ENCODE data around the gene YPEL1. TPM values are rescaled to one million over a fixed set of nuclear protein-coding genes. Genes with fewer than 3 reads are reported as not detected.
"Not testable (repeated sequence)": the region's sequence is repeated elsewhere in the genome, so short reads cannot be mapped to it uniquely, and the experiment has no call there.

YPEL1 gene
- total RNA-seq, 2 donors from 2014 or later, result 2.9 to 16.2 TPM

DNA sequence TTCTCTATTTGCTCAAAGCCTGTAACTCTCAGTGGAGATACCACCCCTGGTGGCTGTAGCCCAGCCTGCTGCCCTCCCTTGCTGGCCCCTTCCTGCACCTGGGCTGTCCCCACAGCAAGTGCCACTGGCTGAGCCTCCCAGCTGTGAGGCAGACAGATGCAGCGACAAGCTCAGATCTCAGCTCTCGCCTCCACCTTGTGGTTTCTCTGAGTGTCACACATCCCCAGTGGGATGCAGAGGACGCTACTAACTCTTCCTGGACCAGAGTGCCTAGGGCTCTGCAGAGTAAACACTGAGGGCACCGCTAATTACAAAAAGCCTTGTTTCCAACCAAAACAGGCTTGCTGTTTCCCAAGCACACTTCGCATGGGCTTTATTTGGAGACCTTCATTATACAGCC lies 8.9 kb downstream of the YPEL1 start:
- no peaks in the 10 kb centered on the region for H3K27me3 ChIP-seq (replicated peaks; ENCODE audit: insufficient read depth)
- WGBS, result 59% methylated on average over 5 of the region's 5 CpGs

DNA sequence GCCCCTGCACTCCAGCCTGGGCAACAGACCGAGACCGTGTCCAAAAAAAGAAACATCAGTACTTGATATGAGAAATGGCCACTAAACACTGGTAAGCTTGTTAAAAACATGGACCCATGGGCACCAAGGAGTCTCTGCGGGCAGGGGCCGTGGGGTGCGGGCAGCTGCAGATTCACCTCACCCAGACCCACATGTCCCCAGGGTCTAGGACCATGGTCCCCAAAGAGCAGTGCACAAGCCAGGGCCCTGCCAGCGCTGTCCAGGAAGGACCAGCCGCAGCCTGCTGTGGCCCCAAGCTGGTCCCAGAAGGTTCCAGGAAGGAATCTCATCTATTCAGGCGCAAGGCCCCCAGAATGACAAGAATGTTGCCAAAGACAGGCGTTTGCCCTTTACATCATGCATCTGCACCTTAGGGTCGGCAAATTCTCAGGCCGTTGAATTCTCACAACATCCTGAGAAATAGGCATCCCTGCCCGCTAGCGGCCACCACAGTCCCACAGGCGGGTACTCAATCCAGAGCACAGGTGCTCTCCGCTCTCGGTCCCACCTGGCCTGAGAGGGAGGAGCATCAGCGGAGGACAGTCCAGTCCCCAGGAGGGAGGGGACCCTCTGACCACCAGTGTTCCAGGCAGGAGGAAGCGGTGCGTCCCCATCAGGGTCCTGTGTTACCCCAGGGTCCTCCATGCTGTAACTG lies 9.5 kb downstream of the YPEL1 start:
- no peaks in the 10 kb centered on the region for H3K27me3 ChIP-seq (replicated peaks; ENCODE audit: insufficient read depth)
- DNase-seq (ENCODE audit: low spot score), result no peak
- H3K9me3 ChIP-seq, result no peaks in the 10 kb centered on the region
- H3K36me3 ChIP-seq, result no peaks in the 10 kb centered on the region
- H3K4me3 ChIP-seq, result no peak overlapping the region
- WGBS, result 95% methylated on average over 19 of the region's 19 CpGs
- H3K27ac ChIP-seq, result no peak overlapping the region
- no peaks in the 10 kb centered on the region for H3K4me1 ChIP-seq (replicated peaks)
- TF ChIP-seq, protein P1, sequence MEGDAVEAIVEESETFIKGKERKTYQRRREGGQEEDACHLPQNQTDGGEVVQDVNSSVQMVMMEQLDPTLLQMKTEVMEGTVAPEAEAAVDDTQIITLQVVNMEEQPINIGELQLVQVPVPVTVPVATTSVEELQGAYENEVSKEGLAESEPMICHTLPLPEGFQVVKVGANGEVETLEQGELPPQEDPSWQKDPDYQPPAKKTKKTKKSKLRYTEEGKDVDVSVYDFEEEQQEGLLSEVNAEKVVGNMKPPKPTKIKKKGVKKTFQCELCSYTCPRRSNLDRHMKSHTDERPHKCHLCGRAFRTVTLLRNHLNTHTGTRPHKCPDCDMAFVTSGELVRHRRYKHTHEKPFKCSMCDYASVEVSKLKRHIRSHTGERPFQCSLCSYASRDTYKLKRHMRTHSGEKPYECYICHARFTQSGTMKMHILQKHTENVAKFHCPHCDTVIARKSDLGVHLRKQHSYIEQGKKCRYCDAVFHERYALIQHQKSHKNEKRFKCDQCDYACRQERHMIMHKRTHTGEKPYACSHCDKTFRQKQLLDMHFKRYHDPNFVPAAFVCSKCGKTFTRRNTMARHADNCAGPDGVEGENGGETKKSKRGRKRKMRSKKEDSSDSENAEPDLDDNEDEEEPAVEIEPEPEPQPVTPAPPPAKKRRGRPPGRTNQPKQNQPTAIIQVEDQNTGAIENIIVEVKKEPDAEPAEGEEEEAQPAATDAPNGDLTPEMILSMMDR (IDR thresholded peaks at IDR 0.05), result no peak
- TF ChIP-seq POLR2AphosphoS5 (IDR thresholded peaks at IDR 0.05) (no peak), POLR2A (IDR thresholded peaks at IDR 0.05) (no peak)
- intact Hi-C loops (cut with DNase I), result no loop called here

More for the DNA sequence above, 8.9 kb downstream of the YPEL1 start:
- DNase-seq (ENCODE audit: low spot score), result no peak
- Histone ChIP-seq H3K4me1 (replicated peaks) (no peaks in the 10 kb centered on the region), H3K9me3 (no peaks in the 10 kb centered on the region), H3K36me3 (no peaks in the 10 kb centered on the region), H3K27ac (no peak overlapping the region), H3K4me3 (no peak overlapping the region)
- intact Hi-C loops (cut with DNase I), result no loop called here
- TF ChIP-seq POLR2AphosphoS5 (IDR thresholded peaks at IDR 0.05) (no peak), POLR2A (IDR thresholded peaks at IDR 0.05) (no peak)
- TF ChIP-seq, protein P1 (IDR thresholded peaks at IDR 0.05), result no peak

DNA sequence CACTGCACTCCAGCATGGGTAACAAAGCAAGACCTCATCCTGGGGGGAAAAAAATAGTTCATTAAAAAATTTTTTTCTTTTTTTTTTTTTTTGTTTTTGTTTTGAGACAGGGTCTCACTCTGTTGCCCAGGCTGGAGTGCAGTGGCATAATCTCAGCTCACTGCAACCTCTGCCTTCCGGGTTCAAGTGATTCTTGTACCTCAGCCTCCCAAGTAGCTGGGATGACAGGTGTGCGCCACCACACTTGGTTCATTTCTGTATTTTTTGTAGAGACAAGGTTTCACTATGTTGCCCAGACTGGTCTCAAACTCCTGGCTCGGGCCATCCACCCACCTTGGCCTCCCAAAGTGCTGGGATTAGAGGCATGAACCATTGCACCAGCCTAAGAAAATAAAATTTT lies 11.1 kb downstream of the YPEL1 start:
- H3K36me3 ChIP-seq; intact Hi-C loops (cut with DNase I); H3K27ac ChIP-seq; H3K4me3 ChIP-seq; H3K9me3 ChIP-seq; DNase-seq (ENCODE audit: low spot score); H3K27me3 ChIP-seq (replicated peaks; ENCODE audit: insufficient read depth); H3K4me1 ChIP-seq (replicated peaks): not testable (repeated sequence)
- 99% methylated on average over 3 of the region's 3 CpGs for WGBS

DNA sequence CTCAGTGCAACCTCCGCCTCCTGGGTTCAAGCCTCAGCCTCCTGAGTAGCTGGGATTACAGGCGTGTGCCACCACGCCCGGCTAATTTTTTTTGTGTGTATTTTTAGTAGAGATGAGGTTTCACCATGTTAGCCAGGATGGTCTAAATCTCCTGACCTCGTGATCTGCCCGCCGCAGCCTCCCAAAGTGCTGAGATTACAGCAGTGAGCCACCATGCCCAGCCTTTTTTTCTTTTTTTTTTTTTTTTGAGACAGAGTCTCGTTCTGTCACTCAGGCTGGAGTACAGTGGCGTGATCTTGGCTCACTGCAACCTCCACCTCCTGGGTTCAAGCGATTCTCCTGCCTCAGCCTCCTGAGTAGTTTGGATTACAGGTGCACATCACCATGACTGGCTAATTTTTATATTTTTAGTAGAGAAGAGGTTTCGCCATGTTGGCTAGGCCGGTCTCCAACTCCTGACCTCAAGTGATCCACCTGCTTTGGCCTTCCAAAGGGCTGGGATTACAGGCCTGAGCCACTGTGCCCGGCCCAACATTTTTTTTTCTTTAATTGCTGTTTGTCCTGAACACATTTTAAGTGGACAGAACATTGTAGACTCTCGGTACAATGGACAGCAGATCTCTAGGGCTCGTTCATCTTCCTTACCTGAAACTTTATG lies 14.3 kb downstream of the YPEL1 start:
- H3K27me3 ChIP-seq (replicated peaks; ENCODE audit: insufficient read depth); H3K27ac ChIP-seq; H3K4me3 ChIP-seq; H3K36me3 ChIP-seq; DNase-seq (ENCODE audit: low spot score); H3K9me3 ChIP-seq; intact Hi-C loops (cut with DNase I); H3K4me1 ChIP-seq (replicated peaks): not testable (repeated sequence)
- WGBS, result 90% methylated on average over 15 of the region's 15 CpGs

DNA sequence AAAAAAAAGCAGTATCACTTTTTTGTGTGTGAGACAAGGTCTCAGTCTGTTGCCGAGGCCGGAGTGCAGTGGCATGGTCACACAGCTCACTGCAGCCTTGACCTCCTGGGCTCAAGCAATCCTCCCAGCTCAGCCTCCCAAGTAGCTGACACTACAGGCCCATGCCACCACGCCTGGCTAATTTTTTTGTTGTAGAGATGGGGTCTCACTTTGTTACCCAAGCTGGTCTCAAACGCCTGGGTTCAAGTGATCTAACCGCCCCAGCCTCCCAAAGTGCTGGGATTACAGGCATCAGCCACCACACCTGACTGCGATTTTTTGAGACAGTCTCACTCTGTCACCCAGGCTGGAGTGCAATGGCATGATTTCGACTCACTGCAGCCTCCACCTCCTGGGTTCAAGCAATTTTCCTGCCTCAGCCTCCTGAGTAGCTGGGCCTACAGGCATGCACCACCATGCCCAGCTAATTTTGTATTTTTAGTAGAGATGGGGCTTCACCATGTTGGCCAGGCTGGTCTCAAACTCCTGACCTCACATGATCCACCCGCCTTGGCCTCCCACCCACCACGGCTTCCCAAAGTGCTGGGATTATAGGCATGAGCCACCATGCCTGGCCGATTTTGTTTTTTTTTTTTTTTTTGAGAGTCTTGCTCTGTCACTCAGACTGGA lies 15.3 kb downstream of the YPEL1 start:
- H3K27ac ChIP-seq; H3K9me3 ChIP-seq; H3K27me3 ChIP-seq (replicated peaks; ENCODE audit: insufficient read depth); intact Hi-C loops (cut with DNase I); H3K4me1 ChIP-seq (replicated peaks); DNase-seq (ENCODE audit: low spot score); H3K36me3 ChIP-seq; H3K4me3 ChIP-seq: not testable (repeated sequence)
- 93% methylated on average over 10 of the region's 10 CpGs for WGBS

DNA sequence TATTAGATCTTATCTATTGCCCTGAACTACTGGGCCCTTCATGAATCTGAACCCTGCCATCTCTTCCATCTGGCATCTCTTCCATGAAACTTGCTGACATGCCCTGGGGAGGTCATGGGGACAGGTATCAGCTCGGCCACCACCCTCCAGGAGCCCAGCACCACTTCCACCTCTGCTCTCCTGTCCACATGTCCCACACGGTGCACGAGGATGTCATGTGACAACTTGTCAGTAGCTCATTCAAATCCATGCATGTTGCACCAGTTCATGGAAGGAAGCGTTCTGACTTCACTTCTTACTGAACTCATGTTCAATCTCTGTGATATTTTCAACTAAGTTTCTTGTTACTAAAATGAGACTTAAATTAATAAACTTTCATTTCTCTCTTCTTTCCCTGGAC lies 16.6 kb downstream of the YPEL1 start:
- intact Hi-C loops (cut with DNase I), result no loop called here
- Histone ChIP-seq H3K4me3 (no peak overlapping the region), H3K36me3 (no peaks in the 10 kb centered on the region), H3K27me3 (replicated peaks; ENCODE audit: insufficient read depth) (no peaks in the 10 kb centered on the region), H3K4me1 (replicated peaks) (no peaks in the 10 kb centered on the region), H3K27ac (no peak overlapping the region), H3K9me3 (no peaks in the 10 kb centered on the region)
- 58% methylated on average over 4 of the region's 4 CpGs for WGBS
- no peak for TF ChIP-seq POLR2A (IDR thresholded peaks at IDR 0.05)
- TF ChIP-seq POLR2AphosphoS5 (IDR thresholded peaks at IDR 0.05), result no peak
- TF ChIP-seq, protein P1 (IDR thresholded peaks at IDR 0.05), result no peak
- no peak for DNase-seq (ENCODE audit: low spot score)
